Gastrocnemius medialis (tissue), 4 donors: Measurements from ENCODE around the gene DHRS3.

ENCODE experiments used
- POLR2A ChIP-seq, 2 donors: fragments of 450-650 bp; IDR thresholded peaks; one replicate each; pipeline ENCODE4 v1.6.1; 2017; ENCODE audit warnings: antibody characterized with exemption in 2 of 2, mild to moderate bottlenecking in 2 of 2, moderate library complexity in 2 of 2
- TF ChIP-seq, protein P1 (sequence below), 5 experiments: fragments of 450-650 bp in 3 of 5; fragments of 200-600 bp in 2 of 5; sonication (generic) in 2 of 5; IDR thresholded peaks in 4 of 5; conservative IDR thresholded peaks in 1 of 5; 1 replicate in 4 of 5; 2 replicates in 1 of 5; pipeline ENCODE4 v1.5.1; 2016 to 2019; ENCODE audit warnings: antibody characterized with exemption in 5 of 5, mild to moderate bottlenecking in 3 of 5, moderate library complexity in 3 of 5

DNA sequence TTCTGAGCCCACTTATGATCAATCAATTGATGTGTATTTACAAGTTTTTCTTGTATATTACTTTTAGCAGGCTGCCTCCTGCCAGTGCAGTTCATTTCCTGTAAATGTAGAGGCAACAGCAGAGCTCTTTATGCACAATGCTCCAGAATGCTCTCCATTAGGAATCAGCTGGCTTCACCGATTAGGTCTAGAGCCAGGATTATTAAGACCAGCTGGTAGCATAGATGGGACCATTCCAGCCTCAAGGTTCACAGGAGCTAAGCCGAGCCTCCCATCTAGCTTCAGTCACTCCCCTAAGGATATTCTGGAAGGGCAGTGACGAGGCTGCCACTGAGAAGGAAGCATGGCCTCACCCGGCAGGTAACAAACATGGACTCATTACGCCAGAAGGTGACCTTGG lies 36.8 kb downstream of the DHRS3 start:
- TF ChIP-seq, protein P1, sequence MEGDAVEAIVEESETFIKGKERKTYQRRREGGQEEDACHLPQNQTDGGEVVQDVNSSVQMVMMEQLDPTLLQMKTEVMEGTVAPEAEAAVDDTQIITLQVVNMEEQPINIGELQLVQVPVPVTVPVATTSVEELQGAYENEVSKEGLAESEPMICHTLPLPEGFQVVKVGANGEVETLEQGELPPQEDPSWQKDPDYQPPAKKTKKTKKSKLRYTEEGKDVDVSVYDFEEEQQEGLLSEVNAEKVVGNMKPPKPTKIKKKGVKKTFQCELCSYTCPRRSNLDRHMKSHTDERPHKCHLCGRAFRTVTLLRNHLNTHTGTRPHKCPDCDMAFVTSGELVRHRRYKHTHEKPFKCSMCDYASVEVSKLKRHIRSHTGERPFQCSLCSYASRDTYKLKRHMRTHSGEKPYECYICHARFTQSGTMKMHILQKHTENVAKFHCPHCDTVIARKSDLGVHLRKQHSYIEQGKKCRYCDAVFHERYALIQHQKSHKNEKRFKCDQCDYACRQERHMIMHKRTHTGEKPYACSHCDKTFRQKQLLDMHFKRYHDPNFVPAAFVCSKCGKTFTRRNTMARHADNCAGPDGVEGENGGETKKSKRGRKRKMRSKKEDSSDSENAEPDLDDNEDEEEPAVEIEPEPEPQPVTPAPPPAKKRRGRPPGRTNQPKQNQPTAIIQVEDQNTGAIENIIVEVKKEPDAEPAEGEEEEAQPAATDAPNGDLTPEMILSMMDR (IDR thresholded peaks at IDR 0.05 in 4 of 5, conservative IDR thresholded peaks at IDR 0.05 in 1 of 5) = no peak
- TF ChIP-seq POLR2A (IDR thresholded peaks at IDR 0.05) = no peak
